RWPE1 (cell line): ENCODE data around the gene AACS.
"Not testable (repeated sequence)": the region's sequence is repeated elsewhere in the genome, so short reads cannot be mapped to it uniquely, and the experiment has no call there.

Experiments used
- CTCF ChIA-PET: fragments of 350-600 bp; sonication (Branson Sonifier 250); formaldehyde crosslinking; extraction: SDS; loops from one replicate; lab custom pipeline; 2021; lab: Yijun Ruan, JAX
- POLR2A ChIA-PET: fragments of 400-600 bp; formaldehyde crosslinking; extraction: SDS; loops from one replicate; lab custom pipeline; 2020; ENCODE audit warnings: antibody characterized with exemption; ENCODE audit not compliant: low non-redundant PET; lab: Yijun Ruan, JAX
- DNase-seq: peaks from one replicate; pipeline ENCODE4 v3.0.0; 2012; ENCODE audit warnings: low spot score
- H3K27ac ChIP-seq: fragments of 450-650 bp; 2 replicates; pipeline ENCODE4 v1.5.1; 2017
- TF ChIP-seq, protein P1 (sequence below): fragments of 450-650 bp; conservative IDR thresholded peaks from 2 replicates; pipeline ENCODE4 v1.5.1; 2017; ENCODE audit warnings: low read depth, mild to moderate bottlenecking

AACS gene

DNA sequence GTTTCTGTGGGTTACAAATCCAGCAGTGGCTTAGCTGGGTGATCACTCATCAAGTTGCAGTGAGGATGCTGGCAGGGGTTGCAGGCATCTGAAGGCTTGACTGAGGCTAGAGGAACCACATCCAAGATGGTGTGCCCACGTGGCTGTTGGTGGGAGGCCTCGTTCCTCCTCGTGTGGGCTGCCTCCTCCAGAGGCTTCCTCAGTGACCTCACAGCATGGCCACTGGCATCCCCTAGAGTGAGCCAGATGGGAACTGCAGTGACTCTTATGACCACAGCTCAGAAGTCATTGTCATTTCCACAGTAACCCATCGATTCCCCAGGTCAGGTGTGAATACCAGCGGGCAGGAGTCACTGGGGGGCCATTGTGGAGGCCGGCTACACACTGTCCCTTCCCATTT is 17.8 kb downstream of the AACS start:
- ChIA-PET POLR2A (no interaction called here), CTCF (no interaction called here)
- no peak overlapping the region for H3K27ac ChIP-seq
- TF ChIP-seq, protein P1, sequence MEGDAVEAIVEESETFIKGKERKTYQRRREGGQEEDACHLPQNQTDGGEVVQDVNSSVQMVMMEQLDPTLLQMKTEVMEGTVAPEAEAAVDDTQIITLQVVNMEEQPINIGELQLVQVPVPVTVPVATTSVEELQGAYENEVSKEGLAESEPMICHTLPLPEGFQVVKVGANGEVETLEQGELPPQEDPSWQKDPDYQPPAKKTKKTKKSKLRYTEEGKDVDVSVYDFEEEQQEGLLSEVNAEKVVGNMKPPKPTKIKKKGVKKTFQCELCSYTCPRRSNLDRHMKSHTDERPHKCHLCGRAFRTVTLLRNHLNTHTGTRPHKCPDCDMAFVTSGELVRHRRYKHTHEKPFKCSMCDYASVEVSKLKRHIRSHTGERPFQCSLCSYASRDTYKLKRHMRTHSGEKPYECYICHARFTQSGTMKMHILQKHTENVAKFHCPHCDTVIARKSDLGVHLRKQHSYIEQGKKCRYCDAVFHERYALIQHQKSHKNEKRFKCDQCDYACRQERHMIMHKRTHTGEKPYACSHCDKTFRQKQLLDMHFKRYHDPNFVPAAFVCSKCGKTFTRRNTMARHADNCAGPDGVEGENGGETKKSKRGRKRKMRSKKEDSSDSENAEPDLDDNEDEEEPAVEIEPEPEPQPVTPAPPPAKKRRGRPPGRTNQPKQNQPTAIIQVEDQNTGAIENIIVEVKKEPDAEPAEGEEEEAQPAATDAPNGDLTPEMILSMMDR: no peak
- no peak for DNase-seq

DNA sequence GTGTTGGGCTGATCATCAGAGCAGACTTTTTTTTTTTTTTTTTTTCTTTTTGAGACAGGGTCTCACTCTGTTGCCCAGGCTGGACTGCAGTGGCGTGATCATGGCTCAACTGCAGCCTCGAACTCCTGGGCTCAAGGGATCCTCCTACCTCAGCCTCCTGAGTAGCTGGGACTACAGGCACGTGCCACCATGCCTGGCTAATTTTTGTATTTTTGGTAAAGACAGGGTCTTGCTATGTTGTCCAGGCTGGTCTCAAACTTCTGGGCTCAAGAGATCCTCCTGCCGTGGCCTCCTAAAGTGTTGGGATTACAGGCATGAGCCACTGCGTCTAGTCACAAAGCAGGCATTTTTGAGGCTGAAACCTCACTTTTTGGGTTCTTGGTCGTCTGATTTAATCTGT is 23.0 kb downstream of the AACS start:
- DNase-seq, CTCF ChIA-PET: not testable (repeated sequence)

DNA sequence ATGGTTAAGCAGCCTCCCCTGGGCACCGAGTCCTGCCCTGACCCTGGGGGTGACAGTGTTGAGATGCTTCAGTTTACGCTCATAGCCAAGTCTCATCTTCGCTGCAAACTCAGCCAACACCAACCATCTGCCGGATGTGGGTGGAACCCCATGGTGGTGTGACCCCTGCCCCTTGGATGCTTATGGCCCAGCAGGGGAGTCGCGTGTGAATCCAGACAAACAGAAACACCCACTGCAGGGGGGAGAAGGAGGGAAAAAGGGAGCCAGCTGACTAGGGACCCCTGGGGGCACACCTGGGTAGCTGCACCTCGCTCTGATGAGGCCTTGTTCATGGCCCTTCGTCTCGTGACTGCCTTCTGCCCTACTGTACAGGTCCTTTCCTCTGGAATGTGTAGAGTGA is 23.8 kb downstream of the AACS start:
- POLR2A ChIA-PET: no interaction called here
- no peak for DNase-seq
- CTCF ChIA-PET: no interaction called here
- TF ChIP-seq, protein P1: no peak
- H3K27ac ChIP-seq: no peak overlapping the region

More for the DNA sequence above, 23.0 kb downstream of the AACS start:
- H3K27ac ChIP-seq, POLR2A ChIA-PET: not testable (repeated sequence)

DNA sequence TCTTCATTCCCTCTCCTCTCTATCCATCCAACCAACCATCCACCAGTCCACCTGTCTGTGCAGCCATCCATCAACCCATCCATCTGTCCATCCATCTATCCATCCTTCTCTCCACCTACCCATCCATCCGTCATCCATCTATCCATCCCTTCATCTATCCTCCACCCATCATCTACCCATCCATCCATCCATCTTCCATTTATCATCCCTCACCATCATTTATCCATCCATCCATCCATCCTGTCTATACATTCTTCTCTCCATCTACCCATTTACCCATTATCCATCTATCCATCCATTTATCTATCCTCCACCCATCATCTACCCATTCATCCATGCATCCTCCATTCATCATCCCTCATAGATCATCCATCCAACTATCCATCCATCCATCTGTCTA is 24.4 kb downstream of the AACS start:
- no peak overlapping the region for H3K27ac ChIP-seq
- no peak for DNase-seq
- ChIA-PET POLR2A (no interaction called here), CTCF (no interaction called here)
- TF ChIP-seq, protein P1: no peak

DNA sequence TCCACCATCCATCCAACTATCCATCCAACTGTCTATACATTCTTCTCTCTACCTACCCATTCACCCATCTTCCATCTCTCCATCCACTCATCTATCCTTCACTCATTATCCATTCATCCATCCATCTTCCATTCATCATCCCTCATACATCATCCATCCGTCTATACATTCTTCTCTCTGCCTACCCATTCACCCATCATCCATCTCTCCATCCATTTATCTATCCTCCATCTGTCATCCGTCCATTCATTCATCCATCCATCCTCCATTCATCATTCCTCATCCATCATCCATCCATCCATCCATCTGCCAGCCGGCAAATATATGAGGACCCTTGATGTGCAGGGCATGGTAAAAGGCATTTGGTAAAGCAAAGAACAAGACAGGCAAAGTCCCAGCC is 25.2 kb downstream of the AACS start:
- DNase-seq: no peak
- POLR2A ChIA-PET: no interaction called here
- H3K27ac ChIP-seq: no peak overlapping the region
- TF ChIP-seq, protein P1: no peak
- CTCF ChIA-PET: no interaction called here

DNA sequence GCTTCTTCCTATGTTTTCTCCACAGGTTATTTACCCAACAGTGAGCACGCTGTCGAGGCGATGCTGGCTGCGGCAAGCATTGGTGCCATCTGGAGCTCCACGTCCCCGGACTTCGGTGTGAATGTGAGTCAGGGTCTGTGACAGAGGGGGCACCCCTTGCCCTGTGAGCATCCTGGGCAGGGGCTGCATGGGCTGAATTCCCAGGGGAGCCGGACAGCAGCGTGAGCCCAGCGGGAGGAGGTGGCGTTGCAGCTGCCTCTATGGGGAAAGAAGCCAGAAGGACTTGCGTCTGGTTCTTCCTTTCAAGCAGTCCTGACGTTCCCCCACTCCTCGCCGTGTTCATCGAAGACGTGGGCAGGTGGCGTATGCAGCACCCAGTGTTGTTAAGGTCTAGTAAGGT is 26.2 kb downstream of the AACS start:
- TF ChIP-seq, protein P1: no peak
- CTCF ChIA-PET: interaction anchor here (0.6 kb wide), 1 partner anchor 593 kb away, joined by 5 read pairs; no protein-coding TSS in a partner anchor
- H3K27ac ChIP-seq: peak overlapping the region; percentile 74
- POLR2A ChIA-PET: no interaction called here
- no peak for DNase-seq

DNA sequence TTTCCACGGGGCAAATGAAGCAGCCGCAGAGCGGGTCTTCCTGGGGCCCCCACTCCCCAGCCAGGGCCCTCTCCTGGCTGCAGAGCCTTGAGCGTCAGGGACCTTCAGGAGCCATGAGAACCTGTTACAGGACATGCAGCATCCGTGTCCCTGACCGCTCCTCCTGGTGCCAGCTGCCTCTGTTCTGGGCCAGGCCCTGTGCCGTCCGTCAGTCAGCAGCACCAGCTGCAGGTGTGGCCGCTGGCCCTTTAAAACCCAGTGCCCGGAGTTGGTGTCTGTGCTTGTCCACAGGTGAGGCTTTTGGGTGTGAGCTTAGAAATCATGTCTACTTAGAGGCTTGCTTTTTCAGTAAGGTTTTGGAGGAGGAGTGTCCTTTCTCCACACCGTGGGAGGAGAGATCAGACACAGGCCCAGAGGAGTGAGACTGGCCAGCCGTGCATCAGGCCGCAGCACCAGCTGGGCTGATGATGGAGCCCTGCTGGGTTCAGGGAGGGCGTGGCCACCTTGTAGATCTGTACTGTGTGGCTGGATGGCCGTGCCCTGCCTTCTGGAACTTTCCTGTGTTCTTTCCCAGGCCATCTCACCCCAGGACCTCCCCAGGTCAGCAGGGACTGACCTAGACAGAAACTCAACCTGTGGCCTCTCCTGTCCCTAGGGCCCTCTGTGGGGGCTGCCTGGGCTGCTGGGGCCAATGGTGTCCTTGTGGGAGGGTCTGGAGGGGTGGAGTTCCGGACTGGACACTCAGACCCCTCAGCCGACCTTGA is 27.1 kb downstream of the AACS start:
- ChIA-PET POLR2A (no interaction called here), CTCF (interaction anchor here (0.6 kb wide), 1 partner anchor 312 kb away, joined by 3 read pairs; no protein-coding TSS in a partner anchor)
- H3K27ac ChIP-seq: peak overlapping the region; percentile 74
- no peak for DNase-seq
- TF ChIP-seq, protein P1: no peak
